ENCODE data around the gene TOMM5.

The TOMM5 gene

GRCh38 chr9:37543468-37543867 lies 48.9 kb downstream of the TOMM5 start:
- Histone ChIP-seq H2AFZ (ENCODE audit: low read length, unreplicated experiment) (no peak overlapping the region), H3K27me3 (ENCODE audit: insufficient read depth, low read length) (no peaks in the 10 kb centered on the region), H3K79me2 (ENCODE audit: control insufficient read depth, insufficient read depth, low read length, unreplicated experiment) (no peaks in the 10 kb centered on the region), H3K27ac (ENCODE audit: low read depth, low read length) (no peak overlapping the region), H3K4me3 (ENCODE audit: low read depth, low read length) (no peak overlapping the region), H3K4me1 (ENCODE audit: control insufficient read depth, insufficient read depth, low read length, unreplicated experiment) (no peaks in the 10 kb centered on the region), H3K36me3 (ENCODE audit: insufficient read depth, low read length) (no peaks in the 10 kb centered on the region)

GRCh38 chr9:37542895-37543294 lies 49.5 kb downstream of the TOMM5 start:
- Histone ChIP-seq H3K4me3 (ENCODE audit: low read depth, low read length) (no peak overlapping the region), H3K27ac (ENCODE audit: low read depth, low read length) (no peak overlapping the region), H3K36me3 (ENCODE audit: insufficient read depth, low read length) (no peaks in the 10 kb centered on the region), H3K79me2 (ENCODE audit: control insufficient read depth, insufficient read depth, low read length, unreplicated experiment) (no peaks in the 10 kb centered on the region), H2AFZ (ENCODE audit: low read length, unreplicated experiment) (no peak overlapping the region), H3K27me3 (ENCODE audit: insufficient read depth, low read length) (no peaks in the 10 kb centered on the region), H3K4me1 (ENCODE audit: control insufficient read depth, insufficient read depth, low read length, unreplicated experiment) (no peaks in the 10 kb centered on the region)

GRCh38 chr9:37542488-37542887 lies 49.9 kb downstream of the TOMM5 start:
- Histone ChIP-seq H3K27ac (ENCODE audit: low read depth, low read length) (no peak overlapping the region), H3K4me1 (ENCODE audit: control insufficient read depth, insufficient read depth, low read length, unreplicated experiment) (no peaks in the 10 kb centered on the region), H3K36me3 (ENCODE audit: insufficient read depth, low read length) (no peaks in the 10 kb centered on the region)

GRCh38 chr9:37541465-37541864 lies 50.9 kb downstream of the TOMM5 start:
- Histone ChIP-seq H2AFZ (ENCODE audit: low read length, unreplicated experiment) (no peak overlapping the region), H3K27ac (ENCODE audit: low read depth, low read length) (no peak overlapping the region), H3K27me3 (ENCODE audit: insufficient read depth, low read length) (no peaks in the 10 kb centered on the region), H3K79me2 (ENCODE audit: control insufficient read depth, insufficient read depth, low read length, unreplicated experiment) (no peaks in the 10 kb centered on the region), H3K36me3 (ENCODE audit: insufficient read depth, low read length) (no peaks in the 10 kb centered on the region), H3K4me1 (ENCODE audit: control insufficient read depth, insufficient read depth, low read length, unreplicated experiment) (no peaks in the 10 kb centered on the region), H3K4me3 (ENCODE audit: low read depth, low read length) (no peak overlapping the region)

More at GRCh38 chr9:37542488-37542887, 49.9 kb downstream of the TOMM5 start:
- no peaks in the 10 kb centered on the region for H3K79me2 ChIP-seq (ENCODE audit: control insufficient read depth, insufficient read depth, low read length, unreplicated experiment)
- H3K27me3 ChIP-seq (ENCODE audit: insufficient read depth, low read length): no peaks in the 10 kb centered on the region
- H2AFZ ChIP-seq (ENCODE audit: low read length, unreplicated experiment): no peak overlapping the region
- no peak overlapping the region for H3K4me3 ChIP-seq (ENCODE audit: low read depth, low read length)

- H3K4me3 ChIP-seq (ENCODE audit: low read depth, low read length): no peak overlapping the region
- H3K27ac ChIP-seq (ENCODE audit: low read depth, low read length): no peak overlapping the region
- no peaks in the 10 kb centered on the region for H3K4me1 ChIP-seq (ENCODE audit: control insufficient read depth, insufficient read depth, low read length, unreplicated experiment)
- no peaks in the 10 kb centered on the region for H3K79me2 ChIP-seq (ENCODE audit: control insufficient read depth, insufficient read depth, low read length, unreplicated experiment)
- H3K27me3 ChIP-seq (ENCODE audit: insufficient read depth, low read length): no peaks in the 10 kb centered on the region
- H3K36me3 ChIP-seq (ENCODE audit: insufficient read depth, low read length): no peaks in the 10 kb centered on the region
- no peak overlapping the region for H2AFZ ChIP-seq (ENCODE audit: low read length, unreplicated experiment)
Measured at GRCh38 chr9:37540634-37541033, 51.8 kb downstream of the TOMM5 start.

- H3K4me1 ChIP-seq (ENCODE audit: control insufficient read depth, insufficient read depth, low read length, unreplicated experiment): no peaks in the 10 kb centered on the region
- H3K27ac ChIP-seq (ENCODE audit: low read depth, low read length): no peak overlapping the region
- H3K27me3 ChIP-seq (ENCODE audit: insufficient read depth, low read length): no peaks in the 10 kb centered on the region
- no peaks in the 10 kb centered on the region for H3K79me2 ChIP-seq (ENCODE audit: control insufficient read depth, insufficient read depth, low read length, unreplicated experiment)
- no peak overlapping the region for H3K4me3 ChIP-seq (ENCODE audit: low read depth, low read length)
- no peak overlapping the region for H2AFZ ChIP-seq (ENCODE audit: low read length, unreplicated experiment)
- H3K36me3 ChIP-seq (ENCODE audit: insufficient read depth, low read length): no peaks in the 10 kb centered on the region
Measured at GRCh38 chr9:37539634-37540033, 52.8 kb downstream of the TOMM5 start.

All from ACC112 (cell line).